NOMO-1 treated with dmso at 0.1 percent for 144 hours (cell line): ENCODE results near the gene APBB1.

Experiments
- DNase-seq: peaks from one replicate; lab custom pipeline; 2025; ENCODE audit not compliant: unreplicated experiment; lab: John Stamatoyannopoulos, UW

APBB1 gene

GRCh38 chr11:6391537-6392134 is 27.3 kb downstream of the APBB1 start:
- no peak for DNase-seq

- DNase-seq: no peak
Measured at GRCh38 chr11:6390718-6391469, 28.0 kb downstream of the APBB1 start.

DNA sequence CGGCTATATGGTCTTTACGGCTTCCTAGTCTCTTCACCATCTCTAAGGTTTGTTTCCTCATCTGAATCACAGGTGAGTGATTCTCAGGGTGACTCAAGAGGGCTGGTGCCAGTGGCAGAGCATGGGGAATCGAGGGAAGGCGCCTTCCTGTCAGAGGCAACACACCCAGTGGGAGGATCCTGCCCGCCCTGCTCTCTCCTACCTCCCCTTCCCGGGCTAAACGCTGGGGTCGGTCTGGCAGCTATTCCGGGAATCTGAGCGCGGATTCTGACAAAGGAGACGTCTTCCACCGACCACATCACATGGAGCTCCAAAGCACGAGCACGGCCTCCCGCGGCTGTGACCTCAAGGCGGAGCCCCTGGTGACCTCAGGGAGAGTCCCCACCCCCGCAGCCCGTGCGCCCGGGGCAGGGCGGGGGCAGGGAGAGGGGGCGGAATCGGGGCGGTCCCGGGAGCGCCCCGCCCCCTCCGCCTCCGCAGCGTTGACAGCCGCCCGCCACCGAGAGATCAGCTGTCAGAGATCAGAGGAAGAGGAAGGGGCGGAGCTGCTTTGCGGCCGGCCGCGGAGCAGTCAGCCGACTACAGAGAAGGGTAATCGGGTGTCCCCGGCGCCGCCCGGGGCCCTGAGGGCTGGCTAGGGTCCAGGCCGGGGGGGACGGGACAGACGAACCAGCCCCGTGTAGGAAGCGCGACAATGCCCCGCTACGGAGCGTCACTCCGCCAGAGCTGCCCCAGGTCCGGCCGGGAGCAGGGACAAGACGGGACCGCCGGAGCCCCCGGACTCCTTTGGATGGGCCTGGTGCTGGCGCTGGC is 28.8 kb downstream of the APBB1 start, which contains the start of gene SMPD1:
Gene SMPD1, plus strand, starts transcription at position 570 of the 813 bp plus-strand sequence. Its CDS starts 125 bp downstream, at position 695.
- DNase-seq: peak; percentile 92

- no peak for DNase-seq
Measured at GRCh38 chr11:6388748-6389147, 30.1 kb downstream of the APBB1 start.

DNA sequence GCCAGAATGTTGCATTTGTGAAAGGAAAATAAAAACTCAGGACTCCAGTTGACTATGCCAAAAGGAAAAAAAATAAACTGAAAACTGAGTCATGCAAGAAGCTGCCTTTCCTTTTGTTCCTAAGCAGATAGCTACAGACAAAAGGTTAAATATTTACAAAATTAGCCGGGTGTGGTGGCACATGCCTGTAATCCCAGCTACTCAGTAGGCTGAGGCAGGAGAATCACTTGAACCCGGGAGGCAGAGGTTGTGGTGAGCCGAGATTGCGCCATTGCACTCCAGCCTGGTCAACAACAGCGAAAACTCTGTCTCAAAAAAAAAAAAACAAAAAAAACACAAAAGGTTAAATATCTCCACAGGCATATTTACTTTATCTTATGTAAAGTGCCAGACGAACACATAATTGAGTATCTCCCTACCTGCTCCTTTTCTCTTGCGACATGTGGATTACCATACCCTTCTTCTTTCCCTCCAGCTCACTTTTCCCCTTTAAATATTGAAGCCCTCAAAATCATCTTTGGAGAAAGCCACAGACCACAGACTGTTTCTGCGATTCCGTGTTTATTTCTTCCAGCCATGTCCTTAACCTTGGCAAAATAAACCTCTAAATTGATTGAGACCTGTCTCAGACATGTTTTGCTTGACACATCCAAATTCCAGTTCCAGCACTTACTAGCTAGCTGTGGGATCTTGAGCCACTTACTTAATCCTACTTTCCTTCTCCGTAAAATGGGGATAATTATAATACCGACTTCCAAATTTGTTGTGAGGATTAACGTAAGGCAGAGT is 30.9 kb downstream of the APBB1 start:
- no peak for DNase-seq

GRCh38 chr11:6385046-6385777 is 33.7 kb downstream of the APBB1 start:
- no peak for DNase-seq

- no peak for DNase-seq
Measured at GRCh38 chr11:6378640-6378989, 40.3 kb downstream of the APBB1 start.

GRCh38 chr11:6377902-6378639 is 40.8 kb downstream of the APBB1 start:
- DNase-seq: no peak

- no peak for DNase-seq
Measured at GRCh38 chr11:6371825-6372224, 47.1 kb downstream of the APBB1 start.

DNA sequence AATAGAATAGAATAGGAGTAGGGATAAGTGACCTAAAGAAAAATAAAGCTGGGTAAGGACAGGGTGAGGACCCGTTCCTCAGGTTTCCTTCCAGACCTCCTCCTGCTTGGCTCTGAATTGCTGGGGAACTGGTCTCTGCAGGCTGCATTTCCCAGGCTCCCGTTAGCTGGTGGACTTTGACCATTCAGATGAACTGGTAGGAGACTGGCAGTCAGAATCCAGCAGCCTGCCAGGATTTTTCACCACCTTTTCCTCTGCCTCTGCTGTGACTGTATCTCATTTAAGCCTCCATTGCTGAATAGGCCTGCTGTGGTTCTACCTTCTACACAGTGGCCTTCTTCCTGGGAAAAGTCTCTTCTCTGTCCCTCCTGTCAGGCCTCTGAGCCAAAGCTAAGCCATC is 53.2 kb downstream of the APBB1 start:
- DNase-seq: no peak

DNA sequence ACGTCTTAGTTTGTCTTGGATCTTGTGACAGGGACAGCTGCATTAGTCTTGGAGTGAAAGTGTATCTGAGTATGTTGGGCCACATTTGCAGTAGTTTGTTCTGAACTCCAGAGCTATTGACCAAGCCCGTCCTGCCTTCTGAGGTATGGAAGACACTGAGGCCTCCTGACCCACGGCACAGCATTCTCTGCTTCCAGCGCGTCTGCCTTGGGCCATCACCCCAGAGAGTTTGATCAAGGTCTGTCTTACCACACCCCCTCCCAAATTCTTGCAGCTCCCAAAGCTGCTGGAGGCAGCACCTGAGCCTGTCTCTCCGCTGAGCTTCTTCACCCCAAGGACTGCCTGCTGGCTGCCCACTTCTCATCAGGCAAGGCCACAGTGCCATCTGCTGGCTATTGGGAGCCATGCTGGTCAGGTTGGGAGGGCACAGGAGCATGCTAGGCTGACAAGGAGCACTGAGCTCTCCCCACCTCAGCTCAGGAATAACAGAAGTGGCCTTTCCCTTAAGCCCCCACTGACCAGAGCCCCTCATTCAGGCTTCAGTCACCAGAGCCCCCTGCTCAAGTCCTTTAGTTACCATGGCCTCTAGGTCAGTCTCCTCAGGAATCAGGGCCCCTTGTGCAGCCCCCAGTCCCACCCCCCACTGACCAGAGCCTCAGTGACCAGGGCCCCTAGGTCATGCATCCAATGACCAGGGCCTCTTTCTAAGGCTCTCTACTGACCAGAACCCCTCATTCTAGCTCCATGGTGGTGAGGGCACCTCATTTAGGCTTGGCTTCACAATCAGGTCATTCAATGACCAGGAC is 55.8 kb downstream of the APBB1 start:
- DNase-seq: peak; percentile 5

DNA sequence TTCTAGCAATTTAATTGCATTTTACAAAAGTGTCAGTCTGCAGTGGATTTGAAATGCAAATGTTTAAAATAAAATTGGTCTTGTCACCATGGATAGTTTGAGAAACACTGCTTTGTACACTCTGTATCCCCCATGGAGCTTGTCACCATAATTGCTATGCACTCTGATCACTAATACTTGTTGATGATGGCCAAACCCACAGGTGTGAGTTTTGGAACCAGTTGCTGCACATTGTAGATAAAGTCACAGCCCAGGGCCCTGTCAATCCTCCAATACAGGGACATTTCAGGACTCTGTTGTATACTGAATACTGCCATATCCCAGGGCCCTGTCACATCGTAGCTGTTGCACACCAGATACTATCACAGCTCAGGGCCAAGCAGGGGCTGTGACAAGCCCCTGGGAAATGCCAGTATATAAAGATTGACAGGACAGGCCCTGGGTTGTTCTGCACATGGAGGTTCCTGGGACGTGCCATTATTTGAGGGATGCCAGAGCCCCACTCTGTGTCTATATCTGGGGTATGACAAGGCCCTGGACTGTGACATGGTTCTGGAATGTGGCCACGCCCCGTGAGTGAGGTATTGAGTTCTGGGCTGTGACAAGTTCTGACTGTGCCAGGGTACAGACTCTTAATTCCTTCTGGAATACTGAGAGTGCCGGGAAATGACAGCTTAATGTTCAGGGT is 56.6 kb downstream of the APBB1 start:
- DNase-seq: no peak

GRCh38 chr11:6360183-6360582 is 58.7 kb downstream of the APBB1 start:
- DNase-seq: no peak

DNA sequence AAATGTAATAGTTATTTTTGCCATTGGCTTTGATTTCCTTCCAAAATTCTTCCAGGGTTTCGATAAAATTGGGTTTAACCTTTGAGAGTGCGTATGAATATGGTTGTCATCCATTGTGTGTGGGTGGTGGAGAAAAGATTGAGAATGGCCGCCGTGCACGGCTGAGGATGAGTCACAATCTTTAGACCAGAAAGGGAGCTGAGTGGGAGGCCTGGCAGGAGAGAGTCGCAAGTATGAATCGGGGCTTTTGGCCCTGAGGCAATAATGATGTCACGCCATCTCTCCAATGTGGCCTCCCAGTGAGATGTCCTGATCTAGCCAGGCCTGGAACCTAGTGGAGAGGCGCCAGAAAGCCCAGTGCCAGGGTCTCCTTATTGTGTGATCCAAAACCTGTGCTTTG is 61.7 kb downstream of the APBB1 start:
- no peak for DNase-seq

GRCh38 chr11:6356503-6357055 is 62.3 kb downstream of the APBB1 start:
- no peak for DNase-seq

- no peak for DNase-seq
Measured at GRCh38 chr11:6354651-6355485, 64.0 kb downstream of the APBB1 start.

DNA sequence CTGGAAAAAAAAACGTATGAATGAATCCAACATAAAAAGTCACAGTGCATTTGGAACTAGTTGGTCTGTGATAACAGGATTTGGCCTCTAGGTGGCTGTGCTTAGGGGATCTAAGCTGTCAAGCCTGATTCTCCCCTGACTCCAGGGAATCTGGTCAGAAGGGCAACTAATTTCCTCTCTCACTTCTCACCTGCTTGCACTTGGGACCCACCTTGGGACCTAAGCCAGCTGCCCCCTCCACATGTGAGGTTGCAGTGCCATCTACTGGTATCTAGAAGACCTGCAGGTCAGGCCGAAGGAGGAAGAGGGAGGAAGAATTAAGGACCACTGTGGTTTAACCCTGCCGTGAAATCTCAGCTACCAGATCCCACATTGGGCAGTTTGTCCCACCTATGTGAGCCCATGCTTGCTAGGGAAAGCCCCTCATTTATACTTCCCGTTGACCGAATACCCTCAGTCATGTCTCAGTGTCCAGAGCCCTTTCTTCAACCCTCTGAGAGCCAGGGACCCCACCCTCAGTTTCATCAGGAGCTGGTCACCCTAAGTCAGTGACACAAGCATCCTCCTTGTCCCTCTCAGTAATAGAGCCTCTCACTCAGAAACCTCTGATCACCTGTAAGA is 65.4 kb downstream of the APBB1 start:
- DNase-seq: no peak
